ENCODE measurements around the gene DNAI1.

Gene DNAI1

DNA sequence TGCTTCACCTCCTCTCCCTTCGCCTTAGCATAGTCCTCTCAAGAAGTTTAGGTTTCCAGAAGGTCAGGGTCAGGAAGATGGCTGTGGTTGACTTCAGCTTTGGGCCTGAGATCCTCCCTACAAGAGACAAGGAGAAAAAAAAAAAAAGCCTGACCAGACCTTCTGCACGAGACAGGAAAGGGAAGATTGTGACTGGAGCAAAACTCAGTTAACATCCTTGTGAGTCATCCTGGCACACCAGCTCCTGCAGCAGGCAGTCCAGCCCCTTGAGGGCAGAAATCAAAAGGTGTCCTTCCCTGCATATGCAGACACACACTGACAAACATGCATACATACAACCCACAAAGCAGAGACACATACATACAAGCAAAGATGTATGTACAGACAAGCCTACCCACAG is 82.2 kb downstream of the DNAI1 start:
- no peaks in the 10 kb centered on the region for H3K4me1 ChIP-seq (ENCODE audit: low read depth, poor library complexity, severe bottlenecking)
- H3K27ac ChIP-seq: no peak overlapping the region
- no peak overlapping the region for H3K4me3 ChIP-seq (IDR thresholded peaks at IDR 0.05; ENCODE audit: insufficient read depth, low read depth, low read length)
- peaks cover 10% of the 10 kb centered on the region for H3K27me3 ChIP-seq (ENCODE audit: insufficient read depth, low read depth)
- no peak overlapping the region for H3K9ac ChIP-seq
- H4K20me1 ChIP-seq (ENCODE audit: insufficient read depth): no peaks in the 10 kb centered on the region
- TF ChIP-seq, protein P1, sequence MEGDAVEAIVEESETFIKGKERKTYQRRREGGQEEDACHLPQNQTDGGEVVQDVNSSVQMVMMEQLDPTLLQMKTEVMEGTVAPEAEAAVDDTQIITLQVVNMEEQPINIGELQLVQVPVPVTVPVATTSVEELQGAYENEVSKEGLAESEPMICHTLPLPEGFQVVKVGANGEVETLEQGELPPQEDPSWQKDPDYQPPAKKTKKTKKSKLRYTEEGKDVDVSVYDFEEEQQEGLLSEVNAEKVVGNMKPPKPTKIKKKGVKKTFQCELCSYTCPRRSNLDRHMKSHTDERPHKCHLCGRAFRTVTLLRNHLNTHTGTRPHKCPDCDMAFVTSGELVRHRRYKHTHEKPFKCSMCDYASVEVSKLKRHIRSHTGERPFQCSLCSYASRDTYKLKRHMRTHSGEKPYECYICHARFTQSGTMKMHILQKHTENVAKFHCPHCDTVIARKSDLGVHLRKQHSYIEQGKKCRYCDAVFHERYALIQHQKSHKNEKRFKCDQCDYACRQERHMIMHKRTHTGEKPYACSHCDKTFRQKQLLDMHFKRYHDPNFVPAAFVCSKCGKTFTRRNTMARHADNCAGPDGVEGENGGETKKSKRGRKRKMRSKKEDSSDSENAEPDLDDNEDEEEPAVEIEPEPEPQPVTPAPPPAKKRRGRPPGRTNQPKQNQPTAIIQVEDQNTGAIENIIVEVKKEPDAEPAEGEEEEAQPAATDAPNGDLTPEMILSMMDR (conservative IDR thresholded peaks at IDR 0.05; ENCODE audit: low read depth, low read length): no peak
- H2AFZ ChIP-seq (ENCODE audit: low read depth): no peak overlapping the region
- no peaks in the 10 kb centered on the region for H3K79me2 ChIP-seq (ENCODE audit: insufficient read depth, low read depth)
- H3K4me2 ChIP-seq: no peak overlapping the region
- H3K36me3 ChIP-seq (ENCODE audit: insufficient read depth): no peaks in the 10 kb centered on the region

DNA sequence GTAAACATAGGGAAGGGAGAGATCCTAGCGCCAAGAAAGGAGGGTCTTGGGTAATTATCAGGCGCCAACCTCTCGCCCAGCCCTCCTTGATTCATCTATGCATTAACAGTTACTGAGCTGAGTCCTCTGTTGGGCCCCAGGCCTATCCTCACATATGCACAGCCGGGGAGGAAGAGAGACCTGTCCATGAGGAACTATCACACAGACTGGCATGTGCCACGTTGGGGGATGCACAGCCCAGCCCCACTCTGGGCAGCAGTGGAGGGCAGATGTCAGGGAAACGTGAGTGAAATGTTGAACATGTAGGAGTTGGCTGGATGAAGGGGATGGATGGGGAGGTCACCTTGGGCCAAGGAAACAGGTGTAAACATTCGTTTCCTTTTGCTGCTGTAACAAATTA is 82.9 kb downstream of the DNAI1 start:
- Histone ChIP-seq H3K9ac (no peak overlapping the region), H3K4me2 (no peak overlapping the region), H3K27ac (no peak overlapping the region), H3K4me1 (ENCODE audit: low read depth, poor library complexity, severe bottlenecking) (no peaks in the 10 kb centered on the region), H3K4me3 (IDR thresholded peaks at IDR 0.05; ENCODE audit: insufficient read depth, low read depth, low read length) (no peak overlapping the region), H2AFZ (ENCODE audit: low read depth) (no peak overlapping the region), H3K27me3 (ENCODE audit: insufficient read depth, low read depth) (peaks cover 5% of the 10 kb centered on the region; the same call in 1 of the 2 replicates), H3K79me2 (ENCODE audit: insufficient read depth, low read depth) (no peaks in the 10 kb centered on the region), H4K20me1 (ENCODE audit: insufficient read depth) (no peaks in the 10 kb centered on the region), H3K36me3 (ENCODE audit: insufficient read depth) (no peaks in the 10 kb centered on the region)
- TF ChIP-seq, protein P1 (conservative IDR thresholded peaks at IDR 0.05; ENCODE audit: low read depth, low read length): no peak

- no peak overlapping the region for H3K9ac ChIP-seq
- H2AFZ ChIP-seq (ENCODE audit: low read depth): no peak overlapping the region
- H3K4me2 ChIP-seq: no peak overlapping the region
- H3K4me1 ChIP-seq (ENCODE audit: low read depth, poor library complexity, severe bottlenecking): no peaks in the 10 kb centered on the region
- TF ChIP-seq, protein P1 (conservative IDR thresholded peaks at IDR 0.05; ENCODE audit: low read depth, low read length): no peak
- no peak overlapping the region for H3K27ac ChIP-seq
- peaks cover 10% of the 10 kb centered on the region; the same call in 1 of the 2 replicates for H3K27me3 ChIP-seq (ENCODE audit: insufficient read depth, low read depth)
- H3K4me3 ChIP-seq (IDR thresholded peaks at IDR 0.05; ENCODE audit: insufficient read depth, low read depth, low read length): no peak overlapping the region
- H4K20me1 ChIP-seq (ENCODE audit: insufficient read depth): no peaks in the 10 kb centered on the region
- no peaks in the 10 kb centered on the region for H3K36me3 ChIP-seq (ENCODE audit: insufficient read depth)
- H3K79me2 ChIP-seq (ENCODE audit: insufficient read depth, low read depth): no peaks in the 10 kb centered on the region
These were observed 85.4 kb downstream of the DNAI1 start for GRCh38 chr9:34544035-34544434.

DNA sequence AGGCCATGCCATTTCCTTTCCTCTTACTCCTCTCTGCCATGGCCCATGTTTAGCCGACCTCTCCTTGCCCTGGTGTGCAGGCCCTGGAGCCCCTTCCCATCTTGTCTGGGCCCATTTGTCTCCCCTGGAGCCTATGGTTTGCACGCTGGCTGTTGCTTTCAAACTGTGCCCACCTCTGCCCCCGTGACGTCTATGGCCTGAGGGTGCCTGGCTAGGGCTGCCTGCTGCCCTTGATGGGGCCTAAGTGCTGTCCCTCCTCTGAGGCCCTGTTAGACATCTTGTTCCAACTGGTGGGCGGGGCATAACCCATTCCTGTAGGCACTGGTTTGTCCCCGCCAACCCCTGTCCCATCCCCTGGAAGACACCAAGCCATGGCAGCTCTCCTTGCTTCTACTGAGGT is 86.9 kb downstream of the DNAI1 start:
- Histone ChIP-seq H3K9ac (no peak overlapping the region), H2AFZ (ENCODE audit: low read depth) (no peak overlapping the region), H3K4me2 (no peak overlapping the region), H3K27ac (no peak overlapping the region), H3K36me3 (ENCODE audit: insufficient read depth) (no peaks in the 10 kb centered on the region), H3K4me3 (IDR thresholded peaks at IDR 0.05; ENCODE audit: insufficient read depth, low read depth, low read length) (no peak overlapping the region), H3K27me3 (ENCODE audit: insufficient read depth, low read depth) (peaks cover 18% of the 10 kb centered on the region; the same call in 1 of the 2 replicates), H4K20me1 (ENCODE audit: insufficient read depth) (no peaks in the 10 kb centered on the region), H3K79me2 (ENCODE audit: insufficient read depth, low read depth) (no peaks in the 10 kb centered on the region), H3K4me1 (ENCODE audit: low read depth, poor library complexity, severe bottlenecking) (no peaks in the 10 kb centered on the region)
- TF ChIP-seq, protein P1 (conservative IDR thresholded peaks at IDR 0.05; ENCODE audit: low read depth, low read length): no peak
